ENCODE measurements around the gene DLG2. TPM values are rescaled to one million over a fixed set of nuclear protein-coding genes. Genes with fewer than 3 reads are reported as not detected.

Gene DLG2
- total RNA-seq, 1 experiment from 2014 or later = 17.5 TPM

DNA sequence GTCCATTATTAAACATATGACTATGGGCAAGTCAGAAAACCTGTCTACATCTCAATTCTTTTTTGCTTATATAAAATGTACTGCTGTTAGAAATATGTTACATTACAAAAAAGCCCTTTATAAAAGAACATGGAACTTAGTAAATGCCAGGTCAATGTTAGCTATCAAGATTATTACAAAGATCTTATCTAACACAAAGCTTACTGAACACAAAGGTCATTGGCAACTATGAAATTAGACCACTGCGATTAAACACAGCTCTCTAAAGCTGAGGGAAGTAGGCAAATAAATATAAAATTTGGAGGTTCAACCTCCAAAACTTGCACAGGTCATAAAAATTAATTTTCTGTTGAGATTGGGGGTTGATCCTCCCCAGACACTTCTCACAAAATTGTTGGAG lies 1648.2 kb downstream of the DLG2 start:
- no peak for TF ChIP-seq SOX15 (CRISPR knock-in tag; IDR thresholded peaks at IDR 0.05)
- TF ChIP-seq ATF1 (CRISPR knock-in tag; IDR thresholded peaks at IDR 0.05) = no peak
- TF ChIP-seq JUN (CRISPR knock-in tag; IDR thresholded peaks at IDR 0.05) = no peak
- TF ChIP-seq ZNF423 (CRISPR knock-in tag; IDR thresholded peaks at IDR 0.05) = no peak
- TF ChIP-seq, protein P1, sequence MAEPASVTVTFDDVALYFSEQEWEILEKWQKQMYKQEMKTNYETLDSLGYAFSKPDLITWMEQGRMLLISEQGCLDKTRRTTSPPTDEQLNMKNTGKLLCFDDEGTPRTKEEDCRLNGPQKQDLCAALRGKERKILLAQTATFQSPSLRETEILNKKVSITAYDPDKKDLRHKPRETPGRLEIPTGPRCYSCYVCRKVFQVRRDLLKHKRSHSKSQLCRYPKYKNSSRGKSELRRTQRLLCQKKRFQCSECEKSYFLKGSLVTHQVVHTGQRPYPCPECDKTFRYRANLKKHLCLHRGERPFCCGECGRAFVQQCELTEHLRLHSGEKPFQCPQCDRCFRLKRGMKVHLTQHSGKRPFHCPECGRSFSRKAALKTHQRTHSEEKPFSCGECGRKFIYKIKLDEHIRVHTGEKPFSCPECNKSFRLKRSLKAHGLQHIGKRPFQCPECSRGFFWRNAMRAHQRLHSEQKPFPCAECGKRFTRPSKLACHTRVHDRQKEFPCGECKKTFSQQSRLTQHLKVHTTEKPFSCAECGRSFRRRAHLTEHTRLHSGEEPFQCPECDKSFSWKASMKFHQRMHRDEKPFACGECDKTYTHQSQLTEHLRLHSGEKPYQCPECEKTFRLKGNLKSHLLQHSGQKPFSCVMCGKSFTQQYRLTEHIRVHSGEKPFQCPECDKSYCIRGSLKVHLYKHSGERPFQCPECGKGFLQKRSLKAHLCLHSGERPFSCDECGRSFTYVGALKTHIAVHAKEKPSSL (CRISPR knock-in tag; conservative IDR thresholded peaks at IDR 0.05) = no peak
- TF ChIP-seq RORB (CRISPR knock-in tag; IDR thresholded peaks at IDR 0.05) = no peak
- TF ChIP-seq TCF7 (CRISPR knock-in tag; IDR thresholded peaks at IDR 0.05; ENCODE audit: low read depth) = no peak
- TF ChIP-seq, protein P2, sequence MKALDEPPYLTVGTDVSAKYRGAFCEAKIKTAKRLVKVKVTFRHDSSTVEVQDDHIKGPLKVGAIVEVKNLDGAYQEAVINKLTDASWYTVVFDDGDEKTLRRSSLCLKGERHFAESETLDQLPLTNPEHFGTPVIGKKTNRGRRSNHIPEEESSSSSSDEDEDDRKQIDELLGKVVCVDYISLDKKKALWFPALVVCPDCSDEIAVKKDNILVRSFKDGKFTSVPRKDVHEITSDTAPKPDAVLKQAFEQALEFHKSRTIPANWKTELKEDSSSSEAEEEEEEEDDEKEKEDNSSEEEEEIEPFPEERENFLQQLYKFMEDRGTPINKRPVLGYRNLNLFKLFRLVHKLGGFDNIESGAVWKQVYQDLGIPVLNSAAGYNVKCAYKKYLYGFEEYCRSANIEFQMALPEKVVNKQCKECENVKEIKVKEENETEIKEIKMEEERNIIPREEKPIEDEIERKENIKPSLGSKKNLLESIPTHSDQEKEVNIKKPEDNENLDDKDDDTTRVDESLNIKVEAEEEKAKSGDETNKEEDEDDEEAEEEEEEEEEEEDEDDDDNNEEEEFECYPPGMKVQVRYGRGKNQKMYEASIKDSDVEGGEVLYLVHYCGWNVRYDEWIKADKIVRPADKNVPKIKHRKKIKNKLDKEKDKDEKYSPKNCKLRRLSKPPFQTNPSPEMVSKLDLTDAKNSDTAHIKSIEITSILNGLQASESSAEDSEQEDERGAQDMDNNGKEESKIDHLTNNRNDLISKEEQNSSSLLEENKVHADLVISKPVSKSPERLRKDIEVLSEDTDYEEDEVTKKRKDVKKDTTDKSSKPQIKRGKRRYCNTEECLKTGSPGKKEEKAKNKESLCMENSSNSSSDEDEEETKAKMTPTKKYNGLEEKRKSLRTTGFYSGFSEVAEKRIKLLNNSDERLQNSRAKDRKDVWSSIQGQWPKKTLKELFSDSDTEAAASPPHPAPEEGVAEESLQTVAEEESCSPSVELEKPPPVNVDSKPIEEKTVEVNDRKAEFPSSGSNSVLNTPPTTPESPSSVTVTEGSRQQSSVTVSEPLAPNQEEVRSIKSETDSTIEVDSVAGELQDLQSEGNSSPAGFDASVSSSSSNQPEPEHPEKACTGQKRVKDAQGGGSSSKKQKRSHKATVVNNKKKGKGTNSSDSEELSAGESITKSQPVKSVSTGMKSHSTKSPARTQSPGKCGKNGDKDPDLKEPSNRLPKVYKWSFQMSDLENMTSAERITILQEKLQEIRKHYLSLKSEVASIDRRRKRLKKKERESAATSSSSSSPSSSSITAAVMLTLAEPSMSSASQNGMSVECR (CRISPR knock-in tag; IDR thresholded peaks at IDR 0.05; ENCODE audit: borderline replicate concordance) = no peak
- TF ChIP-seq SMAD4 (CRISPR knock-in tag; IDR thresholded peaks at IDR 0.05) = no peak
- TF ChIP-seq, protein P3, sequence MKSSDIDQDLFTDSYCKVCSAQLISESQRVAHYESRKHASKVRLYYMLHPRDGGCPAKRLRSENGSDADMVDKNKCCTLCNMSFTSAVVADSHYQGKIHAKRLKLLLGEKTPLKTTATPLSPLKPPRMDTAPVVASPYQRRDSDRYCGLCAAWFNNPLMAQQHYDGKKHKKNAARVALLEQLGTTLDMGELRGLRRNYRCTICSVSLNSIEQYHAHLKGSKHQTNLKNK (CRISPR knock-in tag; IDR thresholded peaks at IDR 0.05) = no peak
- no peak for TF ChIP-seq NFATC4 (CRISPR knock-in tag; IDR thresholded peaks at IDR 0.05)
- TF ChIP-seq FOXJ3 (CRISPR knock-in tag; IDR thresholded peaks at IDR 0.05; ENCODE audit: borderline replicate concordance) = no peak
- no peak for TF ChIP-seq GRHL2 (CRISPR knock-in tag; IDR thresholded peaks at IDR 0.05; ENCODE audit: insufficient replicate concordance, severe bottlenecking)
- no peak for TF ChIP-seq MXD4 (CRISPR knock-in tag; IDR thresholded peaks at IDR 0.05; ENCODE audit: borderline replicate concordance)
- no peak for TF ChIP-seq CREM (CRISPR knock-in tag; IDR thresholded peaks at IDR 0.05)
- ATAC-seq = no peak
- H3K4me3 Mint-ChIP-seq = no peak overlapping the region
- POLR2A ChIA-PET = no interaction called here
- H3K27me3 Mint-ChIP-seq (ENCODE audit: low read depth) = no peaks in the 10 kb centered on the region
- no peaks in the 10 kb centered on the region for H3K9me3 Mint-ChIP-seq
- no peaks in the 10 kb centered on the region for H3K36me3 Mint-ChIP-seq
- CTCF ChIA-PET = no interaction called here
- no peak overlapping the region for H3K27ac Mint-ChIP-seq
- DNase-seq (ENCODE audit: low spot score) = no peak
- peaks cover 17% of the 10 kb centered on the region for H3K4me1 Mint-ChIP-seq

DNA sequence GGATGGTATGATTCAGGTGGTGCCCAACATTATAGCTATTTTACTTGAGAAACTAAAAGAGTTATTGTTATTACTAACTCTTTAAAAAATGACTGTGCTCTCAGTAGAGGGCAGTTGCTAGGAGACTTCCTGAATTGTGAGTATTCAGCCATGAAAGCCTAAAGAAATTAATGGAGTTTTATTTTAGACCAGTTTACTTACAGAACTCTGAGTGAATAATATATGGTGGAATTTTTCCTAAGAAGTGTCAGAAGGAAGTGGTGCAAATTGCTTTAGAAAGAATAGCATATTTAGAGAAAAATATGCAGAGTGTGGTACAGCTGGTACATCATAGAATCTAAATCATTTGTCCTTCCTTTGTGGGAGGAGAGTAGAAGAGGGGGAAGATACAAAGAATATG lies 1651.1 kb downstream of the DLG2 start:
- no peaks in the 10 kb centered on the region for H3K27me3 Mint-ChIP-seq (ENCODE audit: low read depth)
- ChIA-PET POLR2A (no interaction called here), CTCF (no interaction called here)
- H3K4me3 Mint-ChIP-seq = no peak overlapping the region
- DNase-seq (ENCODE audit: low spot score) (no peak), ATAC-seq (no peak)
- no peaks in the 10 kb centered on the region for H3K36me3 Mint-ChIP-seq
- no peak overlapping the region for H3K27ac Mint-ChIP-seq
- peaks cover 19% of the 10 kb centered on the region for H3K4me1 Mint-ChIP-seq
- TF ChIP-seq TP53 (CRISPR knock-in tag; IDR thresholded peaks at IDR 0.05) (no peak), GRHL2 (CRISPR knock-in tag; IDR thresholded peaks at IDR 0.05; ENCODE audit: insufficient replicate concordance, severe bottlenecking) (no peak), FOXP1 (CRISPR knock-in tag; IDR thresholded peaks at IDR 0.05; ENCODE audit: borderline replicate concordance) (no peak), ZNF416 (CRISPR knock-in tag; IDR thresholded peaks at IDR 0.05) (no peak), SMAD4 (CRISPR knock-in tag; IDR thresholded peaks at IDR 0.05) (no peak), TCF7 (CRISPR knock-in tag; IDR thresholded peaks at IDR 0.05; ENCODE audit: low read depth) (no peak), ATF1 (CRISPR knock-in tag; IDR thresholded peaks at IDR 0.05) (no peak), ETV6 (CRISPR knock-in tag; IDR thresholded peaks at IDR 0.05) (no peak)
- TF ChIP-seq, protein P4, sequence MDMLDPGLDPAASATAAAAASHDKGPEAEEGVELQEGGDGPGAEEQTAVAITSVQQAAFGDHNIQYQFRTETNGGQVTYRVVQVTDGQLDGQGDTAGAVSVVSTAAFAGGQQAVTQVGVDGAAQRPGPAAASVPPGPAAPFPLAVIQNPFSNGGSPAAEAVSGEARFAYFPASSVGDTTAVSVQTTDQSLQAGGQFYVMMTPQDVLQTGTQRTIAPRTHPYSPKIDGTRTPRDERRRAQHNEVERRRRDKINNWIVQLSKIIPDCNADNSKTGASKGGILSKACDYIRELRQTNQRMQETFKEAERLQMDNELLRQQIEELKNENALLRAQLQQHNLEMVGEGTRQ (CRISPR knock-in tag; IDR thresholded peaks at IDR 0.05) = no peak
- TF ChIP-seq, protein P5, sequence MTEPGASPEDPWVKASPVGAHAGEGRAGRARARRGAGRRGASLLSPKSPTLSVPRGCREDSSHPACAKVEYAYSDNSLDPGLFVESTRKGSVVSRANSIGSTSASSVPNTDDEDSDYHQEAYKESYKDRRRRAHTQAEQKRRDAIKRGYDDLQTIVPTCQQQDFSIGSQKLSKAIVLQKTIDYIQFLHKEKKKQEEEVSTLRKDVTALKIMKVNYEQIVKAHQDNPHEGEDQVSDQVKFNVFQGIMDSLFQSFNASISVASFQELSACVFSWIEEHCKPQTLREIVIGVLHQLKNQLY (CRISPR knock-in tag; IDR thresholded peaks at IDR 0.05) = no peak
- no peaks in the 10 kb centered on the region for H3K9me3 Mint-ChIP-seq

Data from WTC11 (cell line).